Effector CD8-positive, alpha-beta T cell (primary cell): ENCODE measurements around the gene RAB21.
"Not testable (repeated sequence)": the region's sequence is repeated elsewhere in the genome, so short reads cannot be mapped to it uniquely, and the experiment has no call there.

Source experiments
- DNase-seq: peaks from one replicate; lab custom pipeline; 2025; lab: John Stamatoyannopoulos, UW

The RAB21 gene

GRCh38 chr12:71749666-71750065 is 5.0 kb upstream of the RAB21 start:
- DNase-seq: no peak

- no peak for DNase-seq
Observed at GRCh38 chr12:71752891-71753290, 1.8 kb upstream of the RAB21 start.

GRCh38 chr12:71755146-71755892 is 656 bp downstream of the RAB21 start:
- peak; percentile 54 for DNase-seq

GRCh38 chr12:71756054-71756690 is 1.5 kb downstream of the RAB21 start:
- no peak for DNase-seq

GRCh38 chr12:71759941-71760340 is 5.3 kb downstream of the RAB21 start:
- DNase-seq: no peak

GRCh38 chr12:71760471-71760870 is 5.8 kb downstream of the RAB21 start:
- DNase-seq: no peak

- DNase-seq: not testable (repeated sequence)
Observed at GRCh38 chr12:71761354-71761753, 6.7 kb downstream of the RAB21 start.

- no peak for DNase-seq
Observed at GRCh38 chr12:71763677-71764379, 9.2 kb downstream of the RAB21 start.

GRCh38 chr12:71764587-71765321 is 10.1 kb downstream of the RAB21 start:
- no peak for DNase-seq

- DNase-seq: no peak
Observed at GRCh38 chr12:71766202-71766601, 11.5 kb downstream of the RAB21 start.

- no peak for DNase-seq
Observed at GRCh38 chr12:71767183-71767582, 12.5 kb downstream of the RAB21 start.

- DNase-seq: no peak
Observed at GRCh38 chr12:71768900-71769299, 14.2 kb downstream of the RAB21 start.

GRCh38 chr12:71771069-71771468 is 16.4 kb downstream of the RAB21 start:
- DNase-seq: no peak

- DNase-seq: no peak
Observed at GRCh38 chr12:71772735-71773134, 18.1 kb downstream of the RAB21 start.

GRCh38 chr12:71780237-71780822 is 25.7 kb downstream of the RAB21 start:
- DNase-seq: peak; percentile 19

- no peak for DNase-seq
Observed at GRCh38 chr12:71782017-71782416, 27.4 kb downstream of the RAB21 start.

GRCh38 chr12:71786829-71787228 is 32.2 kb downstream of the RAB21 start:
- DNase-seq: no peak

- no peak for DNase-seq
Observed at GRCh38 chr12:71787580-71787979, 32.9 kb downstream of the RAB21 start.

- no peak for DNase-seq
Observed at GRCh38 chr12:71790331-71790730, 35.7 kb downstream of the RAB21 start.

GRCh38 chr12:71791473-71792150 is 36.9 kb downstream of the RAB21 start:
- DNase-seq: no peak

- DNase-seq: no peak
Observed at GRCh38 chr12:71792599-71792998, 37.9 kb downstream of the RAB21 start.
